HG03442 (cell line): ENCODE data around the gene NKX2-1.

Experiments used
- ATAC-seq: cut with Tn5 transposase; IDR thresholded peaks from one replicate; pipeline ENCODE4 v1.9.1; 2021; ENCODE audit warnings: mild to moderate bottlenecking, moderate library complexity; ENCODE audit not compliant: unreplicated experiment

Gene NKX2-1

DNA sequence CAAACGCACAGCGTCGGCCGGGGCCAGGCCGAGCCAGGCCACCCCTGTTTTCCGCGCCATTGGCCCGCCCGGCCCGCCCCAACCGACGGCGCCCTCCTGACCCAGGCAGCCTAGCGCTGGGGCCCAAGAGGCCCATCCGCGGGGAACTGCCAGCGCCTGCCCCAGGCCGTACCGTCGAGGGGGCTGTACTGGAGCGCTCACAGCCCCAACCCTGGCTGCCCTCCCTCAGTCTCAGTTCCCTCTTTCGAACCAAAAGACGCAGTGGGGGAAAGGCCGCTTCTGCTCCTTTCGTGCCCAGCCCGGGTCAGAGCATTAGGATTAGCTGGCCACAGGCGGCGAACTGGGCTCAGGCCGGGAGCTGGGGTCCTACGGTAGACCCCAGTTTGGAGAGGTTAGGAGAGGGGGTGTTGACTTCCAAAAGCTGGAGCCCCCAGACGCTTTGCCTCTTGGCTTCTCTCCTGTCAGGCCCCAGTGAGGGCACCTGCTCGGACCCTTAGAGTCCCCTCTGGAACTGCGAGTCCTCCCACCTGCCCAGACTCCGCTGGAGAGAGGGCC lies 1.9 kb downstream of the NKX2-1 start:
- no peak for ATAC-seq

- no peak for ATAC-seq
These were observed 2.6 kb downstream of the NKX2-1 start for GRCh38 chr14:36517242-36518030.

DNA sequence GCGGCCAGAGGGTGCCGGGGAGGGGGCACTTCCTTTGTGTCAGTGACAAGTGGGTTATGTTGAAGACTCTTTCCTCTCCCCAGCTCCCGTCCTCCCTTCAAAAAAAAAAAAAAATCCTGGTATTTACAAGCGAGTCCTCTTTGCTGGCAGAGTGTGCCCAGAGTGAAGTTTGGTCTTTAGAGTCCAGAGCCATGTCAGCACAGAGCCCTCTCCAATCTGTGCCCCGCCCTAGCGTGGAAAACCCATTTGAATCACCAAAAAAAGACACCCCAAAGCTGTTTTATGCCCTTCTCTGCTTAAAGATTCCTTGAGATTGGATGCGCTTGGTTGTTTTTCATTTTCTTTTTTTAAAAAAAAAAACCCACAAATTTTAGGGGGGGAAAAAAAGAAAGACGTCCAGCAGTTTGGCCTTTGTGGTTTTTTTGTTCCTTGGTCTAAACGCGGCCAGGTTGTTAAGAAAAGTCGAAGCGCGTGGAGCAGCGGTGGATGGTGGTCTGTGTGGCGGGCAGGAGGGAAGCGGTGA lies 3.3 kb downstream of the NKX2-1 start:
- ATAC-seq, result no peak

GRCh38 chr14:36515896-36516718 lies 3.9 kb downstream of the NKX2-1 start:
- ATAC-seq, result no peak

GRCh38 chr14:36515105-36515593 lies 4.9 kb downstream of the NKX2-1 start:
- no peak for ATAC-seq

DNA sequence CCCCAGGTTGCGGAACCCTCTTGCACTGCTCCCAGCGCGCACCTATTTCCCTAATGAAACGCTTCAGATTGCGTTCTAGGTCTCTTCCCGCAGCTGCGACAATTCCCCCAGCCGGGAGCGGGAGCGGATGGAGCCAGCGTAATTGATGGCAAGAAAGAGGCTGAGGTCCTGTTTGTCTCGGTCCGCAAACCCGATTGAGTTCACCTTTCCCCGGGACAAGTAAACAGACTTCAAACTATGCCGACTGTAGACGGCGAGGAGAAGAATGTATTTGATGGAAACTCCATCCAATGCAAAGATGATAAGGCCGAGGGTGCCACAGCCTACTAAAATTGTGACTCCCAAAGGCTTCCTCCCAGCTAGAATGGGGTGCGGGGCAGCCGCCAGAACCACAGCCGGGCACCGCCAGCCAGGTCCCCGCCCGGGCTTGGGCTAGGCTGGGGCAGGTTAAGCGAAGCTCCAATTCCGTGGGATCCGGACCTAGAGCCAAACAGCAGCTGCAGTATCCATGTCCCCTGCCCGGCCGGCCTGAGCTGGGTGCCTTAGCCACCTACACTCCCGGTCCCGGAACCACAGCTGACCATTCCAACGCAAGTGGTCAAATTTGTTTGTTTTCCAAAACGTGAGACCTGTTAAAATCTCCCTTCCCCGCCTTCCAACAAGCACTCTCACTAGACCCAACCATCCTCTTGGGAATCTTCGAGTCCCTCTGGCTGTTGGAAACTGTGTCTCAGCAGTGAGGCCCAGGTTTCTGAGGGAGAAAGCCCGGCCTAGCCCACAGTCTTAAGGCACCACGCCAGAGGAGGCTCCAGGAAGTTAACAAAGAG lies 5.5 kb downstream of the NKX2-1 start:
- no peak for ATAC-seq

DNA sequence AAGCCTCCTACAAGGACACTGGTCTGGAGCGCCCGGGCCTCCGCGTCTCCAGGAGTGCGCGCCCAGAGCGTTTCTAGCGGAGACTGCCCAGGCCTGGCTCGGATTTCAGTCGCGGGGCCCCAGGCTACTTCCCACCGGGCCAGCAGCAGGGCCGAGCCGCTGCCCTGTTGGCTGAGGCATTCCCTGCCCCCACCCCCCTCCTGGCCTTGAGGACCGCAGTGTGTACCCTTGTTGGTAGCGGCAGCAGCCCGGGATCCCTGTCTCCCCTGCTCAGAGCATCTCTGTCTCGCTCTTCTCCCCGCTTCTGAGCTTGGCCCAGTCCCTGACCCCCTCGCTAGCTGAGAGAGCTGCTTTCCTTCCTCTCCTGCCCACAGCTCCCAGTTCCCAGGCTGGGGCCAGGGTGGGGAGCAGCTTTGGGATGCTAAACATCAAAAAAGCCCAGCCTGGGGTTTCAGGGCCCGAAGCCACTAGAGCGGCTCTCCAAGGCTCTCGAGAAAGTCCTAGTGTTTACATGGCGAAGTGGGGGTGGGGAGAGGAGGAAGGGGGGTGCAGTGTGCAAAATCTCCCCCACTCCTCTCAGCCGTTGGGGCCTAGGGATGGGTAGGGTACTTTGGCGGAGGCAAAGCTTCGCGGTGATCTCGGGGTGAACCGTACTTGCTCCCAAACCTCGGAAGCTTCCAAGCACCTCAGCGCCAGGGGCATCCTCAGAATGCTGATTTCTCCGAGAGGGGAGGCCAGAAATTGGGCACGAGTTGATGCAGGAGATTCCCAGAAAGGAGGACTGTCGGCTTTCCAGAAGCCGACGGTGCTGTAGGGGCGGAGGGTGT lies 6.4 kb downstream of the NKX2-1 start:
- ATAC-seq, result no peak

GRCh38 chr14:36513012-36513420 lies 7.0 kb downstream of the NKX2-1 start:
- no peak for ATAC-seq

DNA sequence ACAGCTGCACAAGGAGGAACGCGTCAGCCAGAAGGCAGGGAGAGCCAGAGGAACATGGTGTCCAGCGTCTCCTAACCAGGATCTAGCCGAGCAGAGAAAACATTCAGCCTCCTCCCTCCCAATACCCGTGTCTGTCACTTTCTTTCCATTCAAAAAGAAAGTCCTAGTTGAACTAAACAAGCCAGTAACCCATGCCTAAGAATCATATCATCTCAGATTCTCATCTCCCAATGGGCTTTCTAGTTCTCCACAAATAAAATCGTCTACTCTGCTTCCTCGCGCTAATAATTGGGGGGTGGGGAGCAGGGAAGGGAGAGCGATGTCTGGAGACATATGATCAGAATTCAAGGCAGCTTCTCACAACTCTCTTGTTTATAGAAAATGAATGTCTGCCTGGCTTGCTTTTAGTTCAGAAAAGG lies 7.4 kb downstream of the NKX2-1 start:
- no peak for ATAC-seq

DNA sequence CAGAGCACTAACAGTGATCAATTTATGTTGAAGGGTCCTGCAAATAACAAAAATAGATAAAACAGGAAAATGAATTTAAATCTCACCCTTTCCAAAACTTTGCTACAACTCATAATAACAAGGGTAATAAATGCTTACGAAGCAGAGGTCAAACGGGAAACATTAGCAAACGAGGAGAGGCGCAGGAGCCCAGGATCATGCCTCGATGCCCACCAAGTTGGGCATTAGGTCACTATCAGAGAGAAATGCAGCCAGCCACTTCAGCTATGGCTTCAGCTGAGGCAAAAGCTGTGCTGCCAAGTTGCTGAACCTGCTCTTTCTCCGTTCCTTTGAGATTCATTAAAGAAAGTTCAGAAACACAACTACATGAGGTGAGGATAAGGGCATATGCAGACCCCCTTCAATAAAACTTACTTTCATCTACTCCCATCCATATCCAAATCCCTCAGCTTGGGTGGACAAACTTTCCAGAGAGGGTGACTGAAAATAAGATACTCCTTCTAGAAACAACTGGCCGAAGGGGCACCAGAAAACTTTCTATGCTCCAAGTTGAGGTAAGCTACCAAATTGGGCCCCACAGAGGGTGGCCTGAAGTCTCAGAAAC lies 7.9 kb downstream of the NKX2-1 start:
- ATAC-seq, result no peak

GRCh38 chr14:36510874-36511273 lies 9.2 kb downstream of the NKX2-1 start:
- no peak for ATAC-seq

DNA sequence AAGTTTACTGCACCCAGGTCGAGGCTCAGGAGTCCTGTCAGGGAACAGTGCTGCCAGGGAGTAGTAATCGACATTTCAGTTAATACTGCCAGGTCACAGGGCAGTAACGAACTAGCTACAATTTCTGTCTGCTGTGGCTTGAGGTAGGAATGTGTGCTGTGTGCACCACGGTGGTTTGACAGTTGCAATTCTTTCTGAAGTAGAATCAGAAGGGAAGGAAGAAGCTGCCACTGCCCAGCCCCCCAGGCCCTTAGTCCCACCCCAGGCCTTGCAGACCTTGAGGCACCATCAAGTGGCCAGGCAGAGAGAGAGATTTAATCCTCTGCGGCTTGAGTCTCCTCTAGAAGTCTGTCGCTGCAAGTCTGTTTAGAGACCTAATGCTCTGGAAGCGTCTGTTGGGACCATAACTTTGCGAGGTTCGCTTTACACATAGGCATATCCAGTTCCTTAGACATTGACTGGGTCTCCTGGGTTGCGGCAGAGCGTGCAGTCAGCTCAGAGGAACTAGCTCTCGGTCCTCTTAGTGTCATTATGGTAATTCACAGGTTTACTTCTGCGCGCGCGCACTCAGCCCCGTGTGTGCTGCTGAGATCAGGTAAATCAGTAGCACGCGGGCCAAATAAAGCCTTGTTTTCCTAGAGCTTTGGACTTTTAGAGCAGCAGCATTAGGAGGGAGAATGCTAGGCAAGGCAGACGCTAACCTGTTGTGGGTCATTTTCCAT lies 9.8 kb downstream of the NKX2-1 start:
- no peak for ATAC-seq

- ATAC-seq, result no peak
These were observed 10.7 kb downstream of the NKX2-1 start for GRCh38 chr14:36509069-36509917.

- no peak for ATAC-seq
These were observed 11.5 kb downstream of the NKX2-1 start for GRCh38 chr14:36508418-36509068.

DNA sequence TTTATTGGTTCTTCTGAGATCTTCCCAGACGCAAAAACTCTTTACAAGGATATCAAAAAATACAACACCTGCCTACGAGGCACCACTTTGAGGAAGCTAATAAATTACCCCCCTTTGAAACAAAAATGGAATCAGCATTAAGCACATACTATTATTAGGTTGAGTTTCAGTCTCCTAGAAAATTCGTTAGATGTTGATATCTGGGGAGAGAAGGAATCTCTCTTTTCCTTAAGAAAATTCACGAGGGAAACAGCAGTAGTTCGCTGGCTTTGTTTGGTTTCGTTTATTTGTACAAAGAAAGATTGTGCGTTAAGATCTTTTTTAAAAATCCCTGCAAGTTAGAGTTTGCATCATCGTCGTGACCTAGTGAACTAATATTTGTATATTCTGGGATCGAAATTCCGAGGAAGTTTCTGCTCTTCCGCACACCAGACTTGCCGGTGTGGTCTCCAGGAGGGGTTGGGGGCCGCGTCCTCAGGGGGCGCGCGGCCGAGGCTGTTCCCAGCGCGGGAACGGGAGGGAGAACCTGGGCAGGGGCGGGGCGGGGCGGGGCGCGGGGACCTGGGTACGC lies 12.1 kb downstream of the NKX2-1 start:
- no peak for ATAC-seq

- no peak for ATAC-seq
These were observed 13.1 kb downstream of the NKX2-1 start for GRCh38 chr14:36506732-36507614.
